ENCODE measurements around the gene FAM83C.

The FAM83C gene

DNA sequence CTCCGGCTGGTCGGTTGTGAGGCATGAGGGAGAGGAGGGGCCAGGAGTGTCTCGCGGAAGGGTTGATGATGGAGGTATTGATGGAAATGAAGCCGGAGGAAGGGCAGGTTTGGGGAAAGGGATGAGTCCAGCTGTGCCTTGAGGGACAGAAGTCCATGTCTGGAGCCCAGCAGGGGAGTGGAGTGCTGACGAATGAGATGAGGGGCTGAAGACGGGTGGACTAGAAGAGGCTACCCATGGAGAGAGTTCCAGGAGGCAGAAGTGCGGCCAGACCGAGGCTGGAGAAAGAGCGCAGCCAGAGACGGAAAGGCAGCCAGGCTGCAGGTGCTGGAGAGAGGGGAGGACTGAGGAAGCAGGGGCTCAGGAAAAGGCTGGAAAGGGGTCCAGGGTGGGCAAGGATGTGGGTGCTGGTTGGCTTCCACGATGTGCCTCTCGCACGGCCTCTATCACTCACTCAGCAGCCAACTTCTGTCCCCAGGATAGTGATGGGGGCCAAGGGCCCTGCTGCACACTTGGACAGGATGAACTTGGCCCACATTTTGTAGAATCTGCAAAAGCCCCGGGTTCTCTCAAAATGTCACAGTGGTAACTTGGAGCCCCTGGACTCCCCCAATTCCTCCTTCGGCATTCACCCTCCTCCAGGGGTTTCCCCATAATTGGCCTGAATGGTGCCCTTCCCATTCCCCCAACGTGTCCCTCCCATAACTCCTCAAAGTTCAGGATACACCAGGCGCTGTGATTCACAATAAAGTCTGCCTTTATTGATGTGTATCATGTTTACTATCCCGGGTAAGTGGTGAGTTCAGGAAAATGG, 7.0 kb downstream of the FAM83C start:
- DNase-seq (ENCODE audit: extremely low read depth in 1 of 2, low read depth in 1 of 2), result no peak

DNA sequence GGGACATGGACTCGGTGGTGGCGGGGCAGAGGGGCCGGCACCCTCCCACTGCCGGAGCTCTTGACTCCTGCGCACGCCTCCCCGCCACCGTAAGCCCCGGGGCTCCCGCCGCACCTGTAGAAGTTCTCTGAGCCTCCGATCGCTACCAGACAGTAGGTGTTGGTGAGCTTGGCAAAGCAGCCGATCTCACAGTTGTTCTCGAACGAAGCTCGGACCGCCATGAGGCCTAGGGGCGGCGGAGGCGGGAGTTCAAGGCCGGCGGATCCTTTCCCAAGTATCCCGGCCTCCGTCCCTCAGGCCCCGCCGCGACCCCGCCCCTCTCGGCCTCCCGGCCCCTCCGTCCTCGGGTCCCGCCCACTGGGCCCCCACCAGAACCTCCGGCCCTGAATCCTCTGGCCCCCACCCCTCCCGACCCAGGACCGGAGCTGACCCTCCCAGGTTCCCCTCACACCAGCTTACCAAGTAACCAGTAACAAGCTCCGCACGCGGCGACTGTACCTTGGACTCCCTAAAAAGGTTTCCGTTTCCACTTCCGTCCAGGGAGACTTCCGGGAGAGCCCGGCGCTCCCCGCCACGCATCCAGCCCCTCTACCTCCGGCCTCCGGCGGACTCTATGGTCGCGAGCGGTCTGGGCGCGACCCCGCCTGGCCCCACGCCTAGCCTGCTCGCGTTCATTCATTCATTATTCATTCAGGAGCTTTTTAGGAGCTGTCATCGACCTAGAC, 7.8 kb downstream of the FAM83C start, which contains the start of gene EIF6:
TSS of gene EIF6 (minus strand) at position 506 of the 725 bp plus-strand sequence. CDS start at position 221, 285 bp downstream.
- peak in 1 of 2 donors; percentile 51 for DNase-seq (ENCODE audit: extremely low read depth in 1 of 2, low read depth in 1 of 2)

DNA sequence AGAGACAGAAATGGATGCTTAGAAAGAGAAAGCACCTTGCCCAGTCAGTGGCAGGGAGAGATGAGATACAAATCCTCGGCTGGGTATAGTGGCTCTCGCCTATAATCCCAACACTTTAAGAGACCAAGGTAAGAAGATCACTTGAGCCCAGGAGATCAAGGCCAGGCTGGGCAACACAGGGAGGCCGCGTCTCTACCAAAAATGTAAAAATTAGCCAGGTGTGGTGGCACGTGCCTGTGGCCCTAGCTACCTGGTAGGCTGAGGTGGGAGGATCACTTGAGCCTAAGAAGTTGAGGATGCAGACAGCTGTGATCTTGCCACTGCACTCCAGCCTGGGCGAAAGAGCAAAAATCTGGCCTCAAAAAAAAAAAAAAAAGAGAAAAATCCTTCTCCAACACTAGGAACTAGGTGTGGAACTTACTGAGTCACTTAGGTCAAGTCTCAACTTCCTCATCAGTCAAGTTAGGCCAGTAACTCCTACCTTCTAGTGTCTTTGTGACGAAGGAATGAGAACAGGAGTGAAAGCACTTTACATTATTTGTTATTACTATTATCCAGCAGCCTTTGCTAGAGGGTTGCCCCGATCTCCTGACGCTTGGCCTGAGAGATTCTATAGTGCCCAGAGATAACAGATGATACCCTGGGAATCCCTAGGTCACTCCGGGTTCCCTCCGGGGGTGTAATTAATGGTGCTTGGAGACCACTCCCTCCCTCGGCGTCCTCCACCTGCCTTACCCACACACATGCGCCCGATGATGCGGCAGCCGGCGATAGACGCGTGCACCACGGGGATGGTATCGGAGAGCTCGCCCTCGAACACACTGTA, 8.6 kb downstream of the FAM83C start:
- DNase-seq (ENCODE audit: extremely low read depth in 1 of 2, low read depth in 1 of 2), result no peak

DNA sequence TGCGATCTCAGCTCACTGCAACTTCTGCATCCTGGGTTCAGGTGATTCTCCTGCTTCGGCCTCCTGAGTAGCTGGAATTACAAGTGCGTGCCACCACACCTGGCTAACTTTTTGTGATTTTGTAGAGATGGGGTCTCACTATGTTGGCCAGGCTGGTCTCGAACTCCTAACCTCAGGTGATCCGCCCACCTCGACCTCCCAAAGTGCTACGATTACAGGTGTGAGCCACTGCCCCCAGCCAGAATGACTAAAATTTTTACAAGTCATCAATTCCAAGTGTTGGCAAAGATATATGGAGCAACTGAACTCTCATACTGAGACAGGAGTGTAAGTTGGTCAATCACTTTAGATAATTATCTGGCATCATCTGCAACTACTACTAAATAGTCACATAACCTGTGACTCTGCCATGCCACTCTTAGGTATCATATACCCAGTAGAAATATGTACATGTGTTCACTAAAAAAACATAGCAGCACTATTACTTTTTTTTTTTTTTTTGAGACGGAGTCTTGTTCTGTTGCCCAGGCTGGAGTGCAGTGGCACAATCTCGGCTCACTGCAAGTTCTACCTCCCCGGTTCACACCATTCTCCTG, 10.6 kb downstream of the FAM83C start:
- DNase-seq (ENCODE audit: extremely low read depth in 1 of 2, low read depth in 1 of 2), result no peak

DNA sequence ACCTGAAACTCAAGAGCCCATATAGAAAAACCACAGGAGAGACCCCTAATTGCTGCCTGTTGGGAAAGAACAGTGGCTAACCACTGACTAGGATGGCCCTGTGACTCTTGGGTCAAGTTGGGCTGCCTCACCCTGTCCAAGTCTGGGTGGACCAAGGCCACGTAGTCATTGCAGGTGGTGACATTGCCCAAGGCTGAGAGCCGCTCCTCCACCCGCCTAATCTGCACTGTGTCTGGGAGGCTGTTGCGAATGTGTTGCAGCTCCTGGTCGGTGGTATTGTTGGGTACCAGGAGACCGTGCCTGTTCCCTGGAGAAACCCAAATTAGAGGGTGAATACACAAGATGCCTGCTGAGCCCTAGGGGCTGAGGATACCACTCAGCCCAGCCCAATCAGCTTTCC, 11.7 kb downstream of the FAM83C start:
- DNase-seq (ENCODE audit: extremely low read depth in 1 of 2, low read depth in 1 of 2), result no peak

DNA sequence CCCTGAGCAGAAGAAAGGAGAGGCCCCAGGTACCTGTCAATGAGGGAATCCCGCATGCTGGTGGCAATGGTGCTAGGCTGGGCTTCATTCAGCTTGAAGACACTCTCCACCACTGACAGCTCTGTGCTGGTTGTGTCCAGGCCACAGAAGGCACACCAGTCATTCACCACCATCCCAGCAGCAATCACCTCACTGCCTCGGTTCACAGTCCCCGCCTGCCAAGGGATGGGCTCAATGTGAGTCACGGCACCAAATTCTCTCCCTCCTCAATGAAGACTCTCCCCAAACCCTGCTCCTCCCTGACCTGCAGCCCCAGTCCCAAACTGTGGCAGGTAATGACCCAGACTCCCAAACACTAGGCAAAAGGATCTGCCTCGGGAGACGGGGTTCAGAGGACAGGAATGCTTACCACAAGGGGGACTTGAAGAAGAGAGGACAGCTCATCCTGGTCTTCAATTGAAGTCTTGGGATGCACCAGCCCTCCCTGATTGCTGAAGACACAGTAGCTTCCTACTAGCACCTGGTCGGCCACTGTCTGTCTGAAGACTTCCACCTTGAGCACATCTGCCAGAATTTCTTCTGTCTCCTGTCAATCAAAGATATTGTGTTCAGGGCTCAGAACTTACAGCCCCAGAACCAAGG, 12.6 kb downstream of the FAM83C start:
- no peak for DNase-seq (ENCODE audit: extremely low read depth in 1 of 2, low read depth in 1 of 2)

DNA sequence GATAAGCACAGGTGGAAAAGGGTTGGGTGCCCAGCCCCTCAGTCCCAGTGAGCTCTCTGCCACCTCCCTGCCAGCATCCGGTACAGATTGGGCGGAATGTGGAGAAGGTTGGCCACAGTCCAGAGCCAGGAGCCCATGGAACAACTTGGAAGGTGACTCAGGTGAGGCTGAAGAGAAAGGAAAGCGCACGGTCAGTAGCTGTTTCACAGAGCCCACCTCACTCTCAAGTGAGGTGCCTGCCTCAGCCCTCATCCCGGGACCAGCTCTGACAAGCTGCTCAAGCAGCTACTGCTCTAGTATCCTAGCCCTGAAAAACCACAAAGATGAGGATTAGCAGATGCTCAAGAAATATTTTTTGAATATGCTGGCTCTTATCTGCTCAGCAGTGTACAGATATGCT, 13.2 kb downstream of the FAM83C start:
- no peak for DNase-seq (ENCODE audit: extremely low read depth in 1 of 2, low read depth in 1 of 2)

DNA sequence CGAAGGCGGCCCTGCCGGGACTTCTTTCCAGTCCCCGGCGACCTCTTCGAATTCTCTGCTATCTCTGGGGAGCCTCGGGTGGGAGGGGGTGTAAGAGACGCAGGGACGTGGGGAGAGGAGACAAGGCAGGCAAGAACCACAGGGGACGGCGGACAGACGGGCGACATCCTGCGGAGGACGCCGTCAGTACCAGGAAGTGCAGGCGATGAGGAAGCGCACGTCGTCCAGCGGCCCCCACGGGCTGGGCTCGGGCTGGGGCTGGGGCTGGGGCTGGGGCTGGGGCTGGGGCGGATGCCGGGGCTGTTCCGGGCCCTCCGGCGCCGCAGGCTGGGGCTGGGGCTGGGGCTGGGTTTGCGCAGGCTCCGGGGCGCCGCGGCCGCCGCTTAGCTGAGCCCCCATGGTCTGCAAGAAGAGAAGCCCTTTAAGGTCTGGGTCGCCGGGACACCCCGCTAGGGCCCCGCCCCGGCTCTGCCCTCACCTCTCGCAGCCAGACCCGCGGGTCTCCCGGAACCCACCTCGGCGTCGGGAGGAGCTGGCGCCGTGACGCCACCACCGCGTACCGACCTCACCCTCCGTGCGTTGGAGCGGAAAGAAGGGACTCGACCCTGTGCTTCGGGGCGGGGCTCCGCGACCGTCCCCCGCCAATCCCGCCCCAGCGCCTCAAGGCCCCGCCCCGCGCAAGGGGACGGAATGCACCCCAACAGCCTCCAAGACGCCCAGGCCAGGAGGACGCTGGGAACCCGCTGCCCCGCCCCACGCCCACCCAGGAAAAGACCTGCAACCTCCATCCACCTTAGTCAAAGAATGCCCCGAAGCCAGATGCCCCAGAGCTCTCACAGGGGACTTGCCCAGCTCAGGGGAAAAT, 14.5 kb downstream of the FAM83C start, which contains the start of gene MMP24OS:
TSS of gene MMP24OS (minus strand) at position 592 of the 865 bp plus-strand sequence. CDS start at position 399, 193 bp downstream.
- DNase-seq (ENCODE audit: extremely low read depth in 1 of 2, low read depth in 1 of 2), result peak; percentile 73 to 78

DNA sequence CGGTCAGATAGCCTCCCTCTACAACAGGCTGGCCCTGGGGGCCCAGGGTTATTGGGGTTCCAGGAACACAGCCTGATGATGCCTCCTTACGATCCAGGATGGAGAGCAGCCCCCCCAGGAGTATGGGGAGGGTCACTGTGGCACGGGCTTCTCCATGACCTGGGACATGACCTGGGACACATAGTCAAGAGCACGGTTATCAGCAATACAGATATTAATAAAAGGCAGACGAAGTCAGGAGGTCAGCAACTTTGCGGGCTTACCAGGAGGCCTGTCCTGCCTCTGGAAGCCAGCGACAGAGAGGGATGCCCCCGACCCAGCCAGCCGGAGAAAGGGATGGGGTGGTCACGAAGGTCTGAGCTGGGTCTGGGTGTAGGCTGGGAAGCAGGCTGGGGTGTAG, 15.1 kb downstream of the FAM83C start:
- DNase-seq (ENCODE audit: extremely low read depth in 1 of 2, low read depth in 1 of 2), result no peak

DNA sequence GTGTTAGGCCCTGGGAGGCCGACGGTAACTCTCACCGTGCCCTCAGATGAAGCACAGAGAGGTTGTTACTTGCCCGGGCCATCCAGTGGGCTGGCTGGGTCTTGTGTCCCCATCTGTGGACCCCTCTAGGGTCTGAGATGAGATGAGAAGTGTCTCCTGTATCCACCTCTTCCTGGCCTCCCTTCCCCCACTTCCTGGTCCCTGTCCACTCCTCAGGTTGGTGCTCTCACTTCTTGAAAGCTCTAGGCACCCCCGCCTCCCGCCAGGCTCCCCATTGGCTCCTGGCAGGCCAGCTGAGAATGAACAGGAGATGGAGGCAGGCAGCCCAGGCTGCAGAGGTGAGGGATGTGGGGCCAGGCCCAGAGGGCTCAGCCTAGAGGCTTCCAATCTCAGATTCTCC, 15.8 kb downstream of the FAM83C start:
- no peak for DNase-seq (ENCODE audit: extremely low read depth in 1 of 2, low read depth in 1 of 2)

DNA sequence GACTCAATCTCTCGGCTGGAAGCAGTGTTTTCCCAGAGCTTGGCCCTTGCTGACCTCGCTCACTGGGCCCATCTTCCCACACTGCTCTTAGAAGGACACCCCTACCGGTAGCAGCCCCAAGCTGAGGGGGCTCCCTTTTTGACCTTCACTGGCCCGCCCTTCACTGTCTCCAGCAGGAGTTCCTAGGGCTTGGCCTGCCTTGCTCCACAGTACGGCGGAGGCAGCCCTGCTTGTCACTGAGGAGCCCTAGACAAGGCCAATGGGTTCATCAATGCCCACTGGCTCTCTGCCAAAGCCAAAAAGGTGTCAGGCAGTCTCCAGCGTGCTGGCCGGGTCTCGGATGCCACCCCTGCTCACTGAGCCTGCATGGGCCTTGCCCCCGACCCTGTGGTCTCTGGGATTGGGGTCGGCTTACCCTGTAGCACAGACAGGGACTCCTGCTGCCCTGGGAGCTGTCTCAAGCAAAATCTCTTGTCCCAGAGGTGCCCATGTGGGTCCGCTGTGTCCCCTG, 16.4 kb downstream of the FAM83C start:
- DNase-seq (ENCODE audit: extremely low read depth in 1 of 2, low read depth in 1 of 2), result no peak

DNA sequence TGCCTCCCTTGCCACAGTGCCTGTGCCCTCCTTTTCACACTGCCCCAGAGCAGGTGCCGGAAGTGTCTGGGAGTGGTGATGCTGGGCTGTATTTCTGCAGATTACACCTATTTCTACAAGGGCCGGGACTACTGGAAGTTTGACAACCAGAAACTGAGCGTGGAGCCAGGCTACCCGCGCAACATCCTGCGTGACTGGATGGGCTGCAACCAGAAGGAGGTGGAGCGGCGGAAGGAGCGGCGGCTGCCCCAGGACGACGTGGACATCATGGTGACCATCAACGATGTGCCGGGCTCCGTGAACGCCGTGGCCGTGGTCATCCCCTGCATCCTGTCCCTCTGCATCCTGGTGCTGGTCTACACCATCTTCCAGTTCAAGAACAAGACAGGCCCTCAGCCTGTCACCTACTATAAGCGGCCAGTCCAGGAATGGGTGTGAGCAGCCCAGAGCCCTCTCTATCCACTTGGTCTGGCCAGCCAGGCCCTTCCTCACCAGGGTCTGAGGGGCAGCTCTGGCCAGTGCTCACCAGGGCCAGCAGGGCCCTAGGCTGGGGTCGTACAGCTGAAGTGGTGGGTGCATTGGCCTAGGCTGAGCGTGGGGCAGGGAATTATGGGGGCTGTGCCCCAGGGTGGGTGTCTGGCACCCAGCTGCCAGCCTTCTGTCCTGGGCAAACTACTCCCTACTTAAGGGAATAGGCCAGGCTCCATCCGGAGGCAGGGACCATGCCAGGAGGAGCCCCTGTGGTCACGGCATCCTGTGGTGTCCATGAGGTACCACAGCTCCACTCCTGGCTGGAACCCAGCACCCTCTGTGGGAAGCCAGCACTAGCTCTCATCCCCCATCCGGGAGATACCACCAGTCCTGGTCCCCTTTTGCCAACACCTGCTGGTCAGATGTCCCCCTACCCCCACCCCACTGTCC, 17.8 kb downstream of the FAM83C start:
- no peak for DNase-seq (ENCODE audit: extremely low read depth in 1 of 2, low read depth in 1 of 2)

DNA sequence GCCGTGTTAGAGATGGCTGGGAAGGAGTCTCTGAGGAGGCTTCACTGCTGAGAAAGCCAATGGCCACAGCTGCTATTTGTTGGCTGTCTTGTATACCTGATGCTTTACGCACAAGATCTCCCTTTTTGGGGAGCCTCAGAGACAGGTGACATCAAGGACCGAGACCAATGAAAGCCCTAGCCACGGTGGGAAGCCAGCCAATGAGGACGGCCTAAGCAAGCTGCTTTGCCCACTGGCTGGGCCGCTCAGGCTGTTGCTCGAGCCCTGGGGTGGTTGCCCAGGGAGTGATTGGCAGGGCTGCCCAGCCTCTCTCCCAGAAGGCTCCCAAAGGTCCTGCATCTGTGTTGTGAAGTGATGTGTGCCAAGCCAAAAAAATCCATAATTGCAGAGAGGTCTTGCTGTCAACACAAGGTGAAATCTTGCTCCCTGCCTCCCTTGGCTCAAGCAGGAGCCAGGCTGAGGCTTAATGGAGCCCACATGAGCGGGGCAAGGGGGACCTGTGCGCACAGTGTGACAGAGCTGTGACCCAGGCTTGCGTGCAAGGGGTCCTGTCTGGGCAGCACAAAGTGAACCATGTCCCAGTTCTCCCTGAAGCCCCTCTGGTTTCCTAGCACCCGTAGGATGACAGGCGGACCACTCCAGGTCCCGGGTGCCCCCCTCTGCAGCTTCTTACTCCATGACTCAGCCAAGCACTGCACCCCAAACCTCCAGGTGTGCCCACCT, 18.6 kb downstream of the FAM83C start:
- no peak for DNase-seq (ENCODE audit: extremely low read depth in 1 of 2, low read depth in 1 of 2)

DNA sequence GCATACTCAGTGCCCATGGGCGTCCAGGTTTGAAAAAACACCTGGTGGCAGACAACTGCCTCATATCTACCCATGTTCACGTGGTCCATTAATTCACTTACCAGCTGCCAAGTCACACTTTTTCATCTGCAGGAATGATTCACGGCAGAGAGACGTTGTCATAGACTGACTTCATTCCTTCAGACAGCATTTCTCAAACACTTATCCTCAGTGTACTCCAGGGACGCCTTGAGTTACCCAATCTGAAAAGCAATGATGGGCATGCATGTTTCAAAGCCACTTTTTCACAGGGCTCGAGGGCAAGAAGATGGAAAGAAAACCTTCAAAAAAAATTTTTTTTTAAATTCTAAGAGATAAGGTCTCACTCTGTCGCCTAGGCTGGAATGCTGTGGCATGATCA, 20.3 kb downstream of the FAM83C start:
- no peak for DNase-seq (ENCODE audit: extremely low read depth in 1 of 2, low read depth in 1 of 2)

DNA sequence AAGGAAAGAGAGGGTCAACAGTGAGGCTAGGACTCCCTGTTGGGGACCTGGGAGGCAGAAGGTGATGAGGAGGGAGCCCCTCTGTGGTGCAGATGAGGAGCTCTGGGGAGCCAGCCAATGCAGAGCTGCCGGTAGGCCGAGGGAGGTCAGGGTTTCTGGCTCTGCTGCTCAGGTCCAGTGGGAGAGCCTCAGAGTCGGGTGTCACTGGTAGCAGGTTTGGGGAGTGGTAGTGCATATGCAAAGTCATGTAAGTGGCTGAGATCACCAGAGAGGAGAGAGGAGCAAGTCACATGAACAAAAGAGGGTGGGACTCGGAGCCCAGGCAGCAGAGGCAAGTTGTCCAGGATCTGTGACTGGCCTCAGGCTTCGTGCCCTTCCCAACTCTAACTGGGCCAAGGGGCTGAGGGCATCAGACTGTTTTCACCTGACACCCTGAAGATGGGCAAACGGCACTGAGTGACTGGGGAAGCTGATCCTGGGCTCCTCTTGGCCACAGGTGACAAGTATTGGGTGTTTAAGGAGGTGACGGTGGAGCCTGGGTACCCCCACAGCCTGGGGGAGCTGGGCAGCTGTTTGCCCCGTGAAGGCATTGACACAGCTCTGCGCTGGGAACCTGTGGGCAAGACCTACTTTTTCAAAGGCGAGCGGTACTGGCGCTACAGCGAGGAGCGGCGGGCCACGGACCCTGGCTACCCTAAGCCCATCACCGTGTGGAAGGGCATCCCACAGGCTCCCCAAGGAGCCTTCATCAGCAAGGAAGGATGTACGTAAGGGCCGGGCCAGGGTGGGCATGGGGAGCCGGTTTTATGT, 20.9 kb downstream of the FAM83C start:
- no peak for DNase-seq (ENCODE audit: extremely low read depth in 1 of 2, low read depth in 1 of 2)

DNA sequence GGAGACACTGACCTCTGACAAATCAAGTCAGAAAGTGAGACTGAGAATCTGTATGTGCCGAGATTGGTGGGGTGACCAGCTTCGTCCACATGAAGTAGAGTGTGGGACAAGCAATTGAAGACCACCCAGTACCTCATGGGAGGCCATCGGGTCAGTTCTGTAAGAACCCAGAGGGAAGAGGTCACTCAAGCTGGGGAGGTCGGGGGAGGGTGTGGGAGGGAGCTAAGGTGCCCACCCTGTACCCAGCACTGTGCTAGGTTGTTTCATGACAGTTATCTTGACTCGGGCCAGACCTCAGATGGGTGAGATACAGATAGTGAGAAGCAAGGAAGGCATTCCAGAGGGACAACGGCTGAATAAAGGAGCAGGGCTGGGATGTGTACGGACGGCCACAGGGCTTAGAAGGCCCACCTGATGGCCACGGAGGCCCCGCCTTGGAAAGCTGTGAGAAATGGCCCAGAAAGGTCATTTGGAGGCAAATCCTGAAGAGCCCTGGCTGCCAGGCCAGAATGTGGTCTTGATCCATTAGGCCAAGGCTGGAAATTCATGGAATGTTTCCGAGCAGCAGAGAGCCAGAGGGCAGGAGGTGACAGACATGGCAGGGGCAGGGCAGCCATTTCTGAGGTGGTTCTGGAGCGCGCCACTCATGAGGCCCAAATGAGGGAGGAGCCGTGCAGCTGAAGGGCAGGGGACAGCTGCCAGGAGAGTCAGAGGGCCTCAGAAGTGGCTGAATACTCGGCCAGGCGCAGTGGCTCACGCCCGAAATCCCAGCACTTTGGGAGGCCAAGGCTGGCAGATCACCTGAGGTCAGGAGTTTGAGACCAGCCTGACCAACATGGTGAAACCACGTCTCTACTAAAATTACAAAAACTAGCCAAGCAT, 22.0 kb downstream of the FAM83C start:
- no peak for DNase-seq (ENCODE audit: extremely low read depth in 1 of 2, low read depth in 1 of 2)

Measured in activated CD8-positive, alpha-beta memory T cell treated with anti-CD3 and anti-CD28 coated beads for 1 hour (primary cell).